Stimulated activated CD4-positive, alpha-beta T cell treated with anti-CD3 and anti-CD28 coated beads, Interleukin-1b, Interleukin-23, amount 100 ng/mL, for 4 hours (primary cell): Measurements from ENCODE around the gene TGFB2.

ENCODE experiments used
- DNase-seq, 2 donors: peaks; one replicate each; pipeline ENCODE4 v3.0.0-alpha.2; 2020; ENCODE audit warnings: low read depth in 2 of 2

The TGFB2 gene

DNA sequence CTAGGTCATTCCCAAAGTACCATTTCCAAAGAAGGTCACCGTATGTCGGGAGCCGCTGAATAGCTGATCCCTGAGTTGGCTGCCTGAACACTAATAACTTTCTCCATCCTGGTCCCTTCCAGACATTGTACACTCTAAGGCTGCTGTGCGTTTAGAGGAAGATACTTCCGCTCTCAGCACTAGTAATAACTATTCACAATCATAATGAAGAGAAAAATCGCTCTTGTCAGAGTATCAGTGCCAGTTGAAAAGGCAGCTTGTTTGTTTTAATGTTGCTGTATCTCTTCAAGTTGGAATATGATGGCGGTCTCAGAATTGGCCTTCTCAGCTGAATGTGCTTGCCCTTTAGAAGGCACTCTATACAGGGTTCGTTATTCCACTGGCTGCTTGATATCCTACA lies 43.5 kb downstream of the TGFB2 start:
- DNase-seq: no peak

- no peak for DNase-seq
Observed at GRCh38 chr1:218390618-218391017, 45.5 kb downstream of the TGFB2 start.

GRCh38 chr1:218392780-218393179 lies 47.6 kb downstream of the TGFB2 start:
- DNase-seq: no peak

DNA sequence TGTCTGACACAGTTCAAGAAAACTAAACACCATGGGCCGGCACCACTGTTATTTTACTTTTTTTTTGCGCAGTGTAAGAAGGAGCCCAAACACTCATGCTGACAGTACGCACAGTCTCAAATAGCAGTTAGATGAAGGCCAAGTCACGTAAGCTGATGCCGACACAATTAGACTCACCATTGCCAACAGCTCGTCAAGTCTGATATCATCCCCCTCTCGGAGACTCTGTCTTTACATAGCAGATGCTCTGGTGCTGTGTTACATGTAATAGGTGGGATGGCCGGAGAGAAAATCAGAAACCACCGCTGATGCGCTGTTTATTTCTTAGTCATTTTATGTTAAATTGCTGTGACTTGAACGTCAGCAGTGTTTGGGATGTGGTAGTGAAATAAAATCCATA lies 49.3 kb downstream of the TGFB2 start:
- no peak for DNase-seq

GRCh38 chr1:218394989-218395388 lies 49.9 kb downstream of the TGFB2 start:
- DNase-seq: no peak

GRCh38 chr1:218395916-218396315 lies 50.8 kb downstream of the TGFB2 start:
- no peak for DNase-seq

- DNase-seq: no peak
Observed at GRCh38 chr1:218397752-218398339, 52.7 kb downstream of the TGFB2 start.

GRCh38 chr1:218400624-218401023 lies 55.5 kb downstream of the TGFB2 start:
- DNase-seq: no peak

DNA sequence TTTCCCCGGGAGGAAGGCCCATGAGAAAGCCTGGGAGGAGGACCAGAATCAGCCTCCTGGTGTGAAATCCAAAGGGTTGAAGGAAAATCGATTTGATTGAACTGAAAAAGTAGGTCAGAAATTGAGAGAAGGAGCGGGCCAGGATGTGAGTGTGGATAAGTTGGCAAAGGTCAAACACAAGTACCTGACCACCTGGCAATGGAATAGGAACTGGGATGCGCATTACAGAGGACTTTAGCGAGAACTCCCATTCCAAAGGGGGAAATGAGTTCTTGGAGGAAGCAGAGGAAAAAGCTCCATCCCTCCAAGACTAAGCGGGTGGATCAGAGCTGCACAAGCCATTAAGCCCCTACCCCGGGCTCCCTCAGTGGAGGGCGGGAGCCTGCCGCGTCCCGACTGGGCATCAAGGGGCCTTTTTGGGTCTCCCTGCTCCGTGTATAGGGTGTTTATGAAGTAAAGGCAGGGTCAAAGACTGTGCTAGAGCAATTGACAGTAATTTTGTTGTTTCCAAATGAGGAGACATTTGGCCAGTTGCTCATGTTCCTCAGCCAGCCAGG lies 56.4 kb downstream of the TGFB2 start:
- no peak for DNase-seq

DNA sequence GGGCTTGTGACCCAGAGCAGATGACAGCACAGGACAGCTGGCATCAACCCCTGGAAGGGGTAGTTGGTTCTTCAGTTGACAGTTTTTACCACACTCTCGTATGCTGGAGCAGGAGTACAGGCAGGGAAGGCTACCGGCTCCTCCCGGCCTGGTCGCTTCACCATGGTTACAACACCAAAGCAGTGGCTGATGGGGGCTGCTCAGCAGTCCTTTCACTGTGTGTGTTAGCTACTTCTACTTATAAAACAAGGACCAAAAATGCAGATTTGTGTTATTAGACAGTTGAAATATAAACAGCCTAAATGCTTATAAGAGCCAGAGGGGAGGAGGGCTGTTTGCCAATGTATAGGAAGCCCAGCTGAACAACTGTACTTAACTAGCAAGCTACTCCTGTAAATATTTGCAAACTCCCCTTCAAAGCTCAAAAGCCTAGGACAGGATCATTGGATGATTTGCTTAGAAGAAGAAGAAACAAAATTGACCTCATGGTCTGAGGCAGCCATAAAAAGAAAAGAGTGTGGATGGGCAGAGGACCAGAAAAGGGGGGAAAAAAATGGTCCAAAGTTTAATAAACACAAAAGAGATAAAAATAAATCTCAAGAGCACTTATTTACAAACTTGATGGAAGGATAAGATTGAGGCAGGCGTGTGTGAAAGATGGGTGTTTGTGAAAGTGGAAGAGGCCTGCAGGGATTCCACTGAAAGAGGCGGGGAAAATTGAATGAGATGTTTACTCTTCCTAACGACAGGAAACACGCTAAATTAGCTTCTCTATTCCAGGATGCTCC lies 57.1 kb downstream of the TGFB2 start:
- no peak for DNase-seq

DNA sequence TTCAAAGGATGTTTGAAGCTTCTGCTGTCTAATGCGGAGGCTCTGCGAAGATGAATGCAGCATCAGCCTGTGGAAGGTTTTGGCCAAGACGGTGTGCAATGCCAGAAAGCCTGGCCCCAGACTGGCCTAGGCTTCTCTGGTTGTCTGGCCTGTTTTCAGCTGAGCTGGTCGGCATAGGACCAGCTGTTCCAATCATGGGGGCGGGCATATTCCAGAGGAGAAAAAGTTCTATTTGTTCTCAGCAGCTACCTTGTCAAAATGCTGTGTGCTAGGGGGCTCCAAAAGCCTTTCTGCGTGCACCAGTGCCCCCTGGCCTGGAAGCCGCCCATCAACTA lies 57.6 kb downstream of the TGFB2 start:
- no peak for DNase-seq

- DNase-seq: no peak
Observed at GRCh38 chr1:218403300-218403699, 58.2 kb downstream of the TGFB2 start.

DNA sequence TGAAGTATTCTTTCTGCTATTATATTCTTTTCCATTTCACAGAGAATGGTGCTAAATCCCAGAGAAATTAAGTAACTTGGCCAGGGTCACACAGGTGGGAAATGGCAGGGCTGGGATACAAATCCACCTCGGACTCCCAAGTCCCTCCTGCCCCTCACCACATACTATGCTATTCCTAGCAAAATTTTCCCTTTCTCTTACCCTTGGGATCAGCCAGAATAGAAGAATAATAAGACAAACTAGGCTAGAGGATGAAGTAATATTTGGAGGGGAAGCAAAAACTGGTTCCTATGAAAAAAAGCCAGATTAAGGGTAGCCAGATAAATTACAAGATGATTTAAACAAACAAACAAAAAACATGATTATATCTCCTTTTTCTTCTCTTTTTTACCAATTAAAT lies 62.5 kb downstream of the TGFB2 start:
- no peak for DNase-seq

GRCh38 chr1:218408135-218408534 lies 63.0 kb downstream of the TGFB2 start:
- DNase-seq: no peak

DNA sequence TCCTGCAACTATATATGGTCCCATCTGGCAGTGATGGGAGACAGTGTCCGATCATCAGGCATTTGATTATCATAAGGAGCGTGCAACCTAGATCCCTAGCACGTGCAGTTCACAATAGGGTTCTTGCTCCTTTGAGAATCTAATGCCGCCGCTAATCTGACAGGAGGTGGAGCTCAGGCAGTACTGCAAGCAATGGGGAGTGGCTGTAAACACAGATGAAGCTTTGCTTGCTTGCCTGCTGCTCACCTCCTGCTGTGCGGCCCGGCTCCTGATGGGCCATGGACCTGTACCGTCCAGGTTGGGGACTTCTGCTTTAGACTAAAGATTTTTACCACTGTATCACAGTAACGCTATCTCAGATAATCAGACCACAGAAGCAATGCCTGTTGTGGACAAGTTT lies 63.8 kb downstream of the TGFB2 start:
- DNase-seq: no peak

- no peak for DNase-seq
Observed at GRCh38 chr1:218409946-218410510, 64.9 kb downstream of the TGFB2 start.

GRCh38 chr1:218411101-218411500 lies 66.0 kb downstream of the TGFB2 start:
- DNase-seq: no peak

DNA sequence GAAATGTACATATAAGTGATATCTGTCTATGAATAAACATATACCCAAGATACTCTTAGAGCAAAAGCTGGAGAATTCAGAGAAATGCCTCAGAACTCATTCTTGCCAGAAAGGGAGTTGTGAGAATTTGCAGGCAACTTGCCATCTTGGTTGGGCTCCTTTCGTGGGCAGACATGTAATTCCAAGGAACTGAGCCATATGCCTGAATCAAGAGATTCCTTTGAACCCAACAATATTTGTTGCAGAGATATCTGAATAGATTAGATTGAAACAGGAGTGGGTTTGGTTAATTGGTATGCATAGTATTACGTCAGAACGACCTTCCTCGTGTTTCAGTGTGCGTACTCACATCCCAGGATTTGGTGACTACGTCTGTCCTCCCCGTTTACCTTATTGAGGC lies 67.0 kb downstream of the TGFB2 start:
- no peak for DNase-seq

- DNase-seq: no peak
Observed at GRCh38 chr1:218413179-218413578, 68.0 kb downstream of the TGFB2 start.

DNA sequence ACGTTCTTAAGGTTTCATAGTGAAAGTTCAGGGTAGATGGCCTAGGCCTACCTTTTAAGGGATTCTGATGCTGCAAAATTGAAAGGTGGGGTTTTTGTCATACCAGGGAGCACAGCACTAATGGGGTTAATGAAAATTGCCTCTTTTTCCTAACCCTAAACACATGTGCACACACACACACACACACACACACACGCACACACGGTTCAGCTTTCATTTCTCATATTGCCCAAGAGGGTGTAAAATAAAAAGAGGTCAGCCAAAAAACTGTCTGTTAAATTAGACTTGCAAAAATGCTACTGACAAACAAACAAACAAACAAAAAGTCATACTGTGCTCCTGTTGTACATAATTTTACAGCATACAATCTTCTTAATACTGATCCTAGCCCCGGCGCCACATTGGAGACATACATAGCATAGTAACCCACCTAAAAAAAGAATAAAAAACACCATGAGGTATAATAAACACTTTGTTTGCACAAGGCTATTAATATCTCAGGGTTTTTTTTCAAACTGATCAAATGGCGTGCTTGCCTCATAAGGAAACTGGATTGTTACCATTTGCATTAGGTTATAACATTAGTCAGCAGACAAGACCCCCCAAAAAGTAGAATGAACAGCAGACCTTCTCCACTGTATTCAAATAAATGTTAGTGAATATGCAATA lies 69.1 kb downstream of the TGFB2 start:
- DNase-seq: no peak

GRCh38 chr1:218415726-218416125 lies 70.6 kb downstream of the TGFB2 start:
- DNase-seq: no peak

GRCh38 chr1:218421531-218421930 lies 76.4 kb downstream of the TGFB2 start:
- no peak for DNase-seq

DNA sequence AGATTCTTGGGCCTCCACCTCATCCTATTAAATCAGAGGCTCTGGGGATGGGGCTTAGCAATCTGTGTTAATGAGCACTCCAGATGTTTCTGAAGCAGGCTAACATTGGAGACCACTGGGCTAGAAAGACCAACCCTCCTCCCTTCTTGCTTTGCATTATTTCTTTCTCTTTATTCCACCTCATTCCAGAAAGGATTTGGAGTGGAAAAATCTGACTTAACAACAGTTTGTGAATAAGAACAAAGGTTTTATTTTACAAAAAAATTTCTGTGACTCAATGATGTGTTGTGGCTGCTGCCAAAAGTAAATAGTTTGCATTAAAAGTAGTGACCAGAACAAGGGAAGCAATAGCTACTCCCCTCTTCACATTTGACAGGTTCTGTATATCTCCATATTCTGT lies 79.4 kb downstream of the TGFB2 start:
- DNase-seq: no peak
